ENCODE data around the gene GAB1.

DNA sequence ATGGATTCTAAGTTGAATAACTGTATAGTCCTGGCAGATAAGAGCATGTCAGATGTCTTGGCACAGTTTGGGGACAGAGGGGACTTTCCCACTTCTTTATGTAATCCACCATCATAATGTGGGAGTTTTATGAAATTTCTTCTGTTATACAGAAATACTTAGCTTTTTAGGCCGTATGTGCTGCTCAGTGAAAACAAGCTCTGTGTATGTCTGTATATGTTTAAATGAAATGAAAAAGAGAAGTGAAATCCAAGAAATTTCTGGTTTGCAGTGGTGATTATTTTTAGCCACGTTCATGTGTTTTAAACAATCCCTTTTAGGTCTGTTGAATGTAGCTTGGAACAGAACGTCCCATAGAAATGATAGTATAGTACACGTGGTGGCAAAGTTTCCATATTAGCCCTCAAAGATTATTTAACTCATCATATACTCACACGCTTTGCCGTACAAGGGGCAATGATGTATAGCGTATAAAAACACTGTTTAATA, 41.0 kb downstream of the GAB1 start:
- TF ChIP-seq, protein P1, sequence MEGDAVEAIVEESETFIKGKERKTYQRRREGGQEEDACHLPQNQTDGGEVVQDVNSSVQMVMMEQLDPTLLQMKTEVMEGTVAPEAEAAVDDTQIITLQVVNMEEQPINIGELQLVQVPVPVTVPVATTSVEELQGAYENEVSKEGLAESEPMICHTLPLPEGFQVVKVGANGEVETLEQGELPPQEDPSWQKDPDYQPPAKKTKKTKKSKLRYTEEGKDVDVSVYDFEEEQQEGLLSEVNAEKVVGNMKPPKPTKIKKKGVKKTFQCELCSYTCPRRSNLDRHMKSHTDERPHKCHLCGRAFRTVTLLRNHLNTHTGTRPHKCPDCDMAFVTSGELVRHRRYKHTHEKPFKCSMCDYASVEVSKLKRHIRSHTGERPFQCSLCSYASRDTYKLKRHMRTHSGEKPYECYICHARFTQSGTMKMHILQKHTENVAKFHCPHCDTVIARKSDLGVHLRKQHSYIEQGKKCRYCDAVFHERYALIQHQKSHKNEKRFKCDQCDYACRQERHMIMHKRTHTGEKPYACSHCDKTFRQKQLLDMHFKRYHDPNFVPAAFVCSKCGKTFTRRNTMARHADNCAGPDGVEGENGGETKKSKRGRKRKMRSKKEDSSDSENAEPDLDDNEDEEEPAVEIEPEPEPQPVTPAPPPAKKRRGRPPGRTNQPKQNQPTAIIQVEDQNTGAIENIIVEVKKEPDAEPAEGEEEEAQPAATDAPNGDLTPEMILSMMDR (IDR thresholded peaks at IDR 0.05; ENCODE audit: low read depth, low read length) = no peak
- no peak for TF ChIP-seq POLR2A (IDR thresholded peaks at IDR 0.05; ENCODE audit: extremely low read depth, insufficient read length)
- TF ChIP-seq, protein P2, sequence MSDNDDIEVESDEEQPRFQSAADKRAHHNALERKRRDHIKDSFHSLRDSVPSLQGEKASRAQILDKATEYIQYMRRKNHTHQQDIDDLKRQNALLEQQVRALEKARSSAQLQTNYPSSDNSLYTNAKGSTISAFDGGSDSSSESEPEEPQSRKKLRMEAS (IDR thresholded peaks at IDR 0.05; ENCODE audit: low read depth, low read length) = no peak
- TF ChIP-seq MYC (IDR thresholded peaks at IDR 0.05; ENCODE audit: low read depth, low read length) = no peak
